ENCODE measurements around the gene TESK2.

Gene TESK2

DNA sequence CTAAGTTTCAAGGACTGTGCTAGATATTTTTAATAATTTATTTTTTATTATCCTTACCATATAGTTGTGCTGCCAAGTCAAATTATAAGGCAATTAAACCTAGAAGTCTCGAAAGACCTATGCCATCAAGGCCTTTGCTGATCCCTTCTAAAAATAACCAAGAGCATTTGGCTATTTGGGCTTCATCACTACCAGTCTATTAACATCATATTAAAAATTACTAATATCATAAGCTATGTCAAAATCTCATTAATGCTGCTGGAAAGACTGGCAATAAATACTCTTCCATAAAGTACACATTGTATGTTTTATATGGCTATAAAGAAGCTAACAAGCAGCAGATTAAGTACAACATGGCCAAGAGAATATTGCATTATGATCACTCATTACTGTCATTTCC is 107.8 kb downstream of the TESK2 start:
- Histone ChIP-seq H3K27ac (no peak overlapping the region), H3K9me3 (no peaks in the 10 kb centered on the region), H3K4me3 (no peak overlapping the region), H3K27me3 (no peaks in the 10 kb centered on the region), H3K36me3 (no peaks in the 10 kb centered on the region), H4K20me1 (no peaks in the 10 kb centered on the region), H3K9ac (no peak overlapping the region), H3K4me2 (no peak overlapping the region), H3K4me1 (no peaks in the 10 kb centered on the region)
- no peak for TF ChIP-seq Cebpa-rat (IDR thresholded peaks at IDR 0.05)

DNA sequence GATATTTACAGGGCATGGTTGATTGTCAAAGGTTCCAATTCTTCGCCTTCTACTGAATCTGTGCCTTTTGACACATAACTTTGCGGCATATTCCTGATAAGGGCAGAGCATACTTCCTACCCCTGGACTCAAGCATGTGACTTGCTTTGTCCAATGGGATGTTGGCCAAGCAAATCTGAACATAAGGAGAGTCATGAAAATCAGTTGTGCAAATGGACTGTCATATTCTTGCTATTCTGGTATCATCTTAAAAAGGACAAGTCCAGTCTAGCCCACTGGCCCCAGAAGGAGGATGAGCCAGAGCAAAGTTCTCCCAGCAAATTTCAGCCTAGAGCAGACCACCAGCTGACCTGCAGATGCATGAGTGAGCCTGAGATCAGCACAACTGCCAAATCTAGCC is 109.7 kb downstream of the TESK2 start:
- Histone ChIP-seq H4K20me1 (no peaks in the 10 kb centered on the region), H3K27ac (no peak overlapping the region)
- TF ChIP-seq Cebpa-rat (IDR thresholded peaks at IDR 0.05) = no peak

GRCh38 chr1:45380730-45381129 is 110.2 kb downstream of the TESK2 start:
- Histone ChIP-seq H3K36me3 (no peaks in the 10 kb centered on the region), H4K20me1 (no peaks in the 10 kb centered on the region), H3K4me1 (no peaks in the 10 kb centered on the region)

More for the DNA sequence above, 109.7 kb downstream of the TESK2 start:
- Histone ChIP-seq H3K4me2 (no peak overlapping the region), H3K9me3 (no peaks in the 10 kb centered on the region), H3K9ac (no peak overlapping the region), H3K4me1 (no peaks in the 10 kb centered on the region), H3K4me3 (no peak overlapping the region), H3K27me3 (no peaks in the 10 kb centered on the region), H3K36me3 (no peaks in the 10 kb centered on the region)

GRCh38 chr1:45380125-45380524 is 110.8 kb downstream of the TESK2 start:
- Histone ChIP-seq H3K36me3 (no peaks in the 10 kb centered on the region), H4K20me1 (no peaks in the 10 kb centered on the region), H3K4me3 (no peak overlapping the region), H3K27me3 (no peaks in the 10 kb centered on the region), H3K9ac (no peak overlapping the region), H3K4me1 (no peaks in the 10 kb centered on the region), H3K4me2 (no peak overlapping the region), H3K27ac (no peak overlapping the region), H3K9me3 (no peaks in the 10 kb centered on the region)
- no peak for TF ChIP-seq Cebpa-rat (IDR thresholded peaks at IDR 0.05)

More at GRCh38 chr1:45380730-45381129, 110.2 kb downstream of the TESK2 start:
- TF ChIP-seq Cebpa-rat (IDR thresholded peaks at IDR 0.05) = no peak
- Histone ChIP-seq H3K9ac (no peak overlapping the region), H3K27ac (no peak overlapping the region), H3K27me3 (no peaks in the 10 kb centered on the region), H3K4me3 (no peak overlapping the region), H3K9me3 (no peaks in the 10 kb centered on the region), H3K4me2 (no peak overlapping the region)

DNA sequence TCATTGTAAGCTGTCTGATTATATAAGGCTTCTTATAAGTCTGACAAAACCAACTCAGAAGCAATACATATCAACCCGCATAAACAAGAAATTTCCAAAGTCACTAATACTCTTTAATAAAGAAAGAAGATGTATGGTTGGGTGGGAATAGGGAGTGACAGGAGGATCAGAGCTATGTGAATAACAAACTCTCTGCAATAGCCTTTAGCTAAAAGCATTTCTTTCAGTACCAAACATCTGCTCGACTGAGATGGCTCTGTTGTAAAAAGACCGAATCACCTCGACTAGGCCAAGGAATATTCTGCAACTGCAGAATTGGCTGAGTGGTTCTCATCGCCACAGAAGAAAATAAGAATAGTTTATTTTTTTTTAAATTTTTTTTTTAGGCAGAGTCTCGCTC is 111.4 kb downstream of the TESK2 start:
- H3K9ac ChIP-seq = no peak overlapping the region
- no peaks in the 10 kb centered on the region for H4K20me1 ChIP-seq
- no peaks in the 10 kb centered on the region for H3K27me3 ChIP-seq
- no peaks in the 10 kb centered on the region for H3K4me1 ChIP-seq
- no peak overlapping the region for H3K4me3 ChIP-seq
- no peaks in the 10 kb centered on the region for H3K36me3 ChIP-seq
- no peak overlapping the region for H3K4me2 ChIP-seq
- no peaks in the 10 kb centered on the region for H3K9me3 ChIP-seq
- H3K27ac ChIP-seq = no peak overlapping the region
- TF ChIP-seq Cebpa-rat (IDR thresholded peaks at IDR 0.05) = no peak

DNA sequence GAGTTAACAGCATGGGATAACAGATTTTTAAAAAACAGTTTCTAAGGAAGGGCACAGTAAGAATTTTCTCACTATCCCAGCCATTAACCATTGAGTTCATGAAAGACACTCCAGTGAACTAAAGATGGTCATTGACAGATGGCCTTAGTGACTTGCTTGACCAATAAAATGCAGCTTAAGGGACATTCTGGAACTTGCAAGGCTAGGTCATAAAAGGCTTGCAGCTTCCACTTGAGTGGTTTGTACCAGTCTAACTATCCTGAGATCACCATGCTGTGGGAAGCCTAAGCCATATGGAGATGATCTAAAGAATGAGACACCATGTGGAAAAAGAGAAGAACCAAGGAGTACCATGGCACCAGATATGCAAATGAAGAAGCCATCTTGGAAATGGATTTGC is 112.8 kb downstream of the TESK2 start:
- H3K36me3 ChIP-seq = no peaks in the 10 kb centered on the region
- no peaks in the 10 kb centered on the region for H4K20me1 ChIP-seq
- no peaks in the 10 kb centered on the region for H3K4me1 ChIP-seq
- H3K4me3 ChIP-seq = no peak overlapping the region
- no peaks in the 10 kb centered on the region for H3K9me3 ChIP-seq
- H3K27ac ChIP-seq = no peak overlapping the region
- H3K9ac ChIP-seq = no peak overlapping the region
- no peak overlapping the region for H3K4me2 ChIP-seq
- no peak for TF ChIP-seq Cebpa-rat (IDR thresholded peaks at IDR 0.05)
- H3K27me3 ChIP-seq = no peaks in the 10 kb centered on the region

- Histone ChIP-seq H3K36me3 (no peaks in the 10 kb centered on the region), H3K9me3 (no peaks in the 10 kb centered on the region), H3K27ac (no peak overlapping the region), H3K27me3 (no peaks in the 10 kb centered on the region), H3K9ac (no peak overlapping the region), H4K20me1 (no peaks in the 10 kb centered on the region), H3K4me1 (no peaks in the 10 kb centered on the region), H3K4me2 (no peak overlapping the region), H3K4me3 (no peak overlapping the region)
- TF ChIP-seq Cebpa-rat (IDR thresholded peaks at IDR 0.05) = no peak
Measured at GRCh38 chr1:45375104-45376090, 115.6 kb downstream of the TESK2 start.

- no peak for TF ChIP-seq Cebpa-rat (IDR thresholded peaks at IDR 0.05)
- no peak overlapping the region for H3K4me2 ChIP-seq
- no peaks in the 10 kb centered on the region for H3K4me1 ChIP-seq
- no peaks in the 10 kb centered on the region for H3K36me3 ChIP-seq
- H3K27ac ChIP-seq = no peak overlapping the region
- no peak overlapping the region for H3K9ac ChIP-seq
- H3K4me3 ChIP-seq = no peak overlapping the region
- no peaks in the 10 kb centered on the region for H4K20me1 ChIP-seq
- no peaks in the 10 kb centered on the region for H3K27me3 ChIP-seq
- no peaks in the 10 kb centered on the region for H3K9me3 ChIP-seq
Measured at GRCh38 chr1:45373573-45373972, 117.4 kb downstream of the TESK2 start.

- H3K4me3 ChIP-seq = no peak overlapping the region
- H3K4me2 ChIP-seq = no peak overlapping the region
- H3K4me1 ChIP-seq = no peaks in the 10 kb centered on the region
- no peaks in the 10 kb centered on the region for H3K9me3 ChIP-seq
- no peaks in the 10 kb centered on the region for H4K20me1 ChIP-seq
- no peaks in the 10 kb centered on the region for H3K36me3 ChIP-seq
- no peak for TF ChIP-seq Cebpa-rat (IDR thresholded peaks at IDR 0.05)
- H3K27ac ChIP-seq = no peak overlapping the region
- no peaks in the 10 kb centered on the region for H3K27me3 ChIP-seq
- no peak overlapping the region for H3K9ac ChIP-seq
Measured at GRCh38 chr1:45370575-45370974, 120.4 kb downstream of the TESK2 start.

DNA sequence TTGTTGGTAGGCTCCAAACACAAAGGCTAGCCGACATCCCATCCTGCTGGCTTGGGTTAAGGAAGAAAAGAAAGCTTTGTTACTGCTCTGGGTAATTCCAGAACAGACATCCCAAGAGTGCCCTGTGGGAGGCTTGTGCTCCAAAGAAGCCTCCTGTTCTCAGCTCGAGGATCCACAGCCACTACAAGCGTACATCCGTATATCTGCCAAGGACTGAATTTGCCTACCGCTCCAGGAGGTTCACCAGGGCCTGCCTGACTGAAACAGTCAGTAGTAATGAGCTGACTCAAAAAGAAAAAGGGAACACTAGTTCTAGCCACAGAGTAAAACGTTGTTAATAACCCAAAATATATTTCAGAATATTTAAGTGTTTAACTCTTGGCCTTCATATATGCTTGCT is 125.9 kb downstream of the TESK2 start:
- Histone ChIP-seq H3K4me1 (peaks cover 12% of the 10 kb centered on the region), H3K9ac (no peak overlapping the region), H3K27ac (no peak overlapping the region), H3K4me2 (no peak overlapping the region), H3K9me3 (no peaks in the 10 kb centered on the region), H3K27me3 (no peaks in the 10 kb centered on the region), H3K36me3 (no peaks in the 10 kb centered on the region), H3K4me3 (no peak overlapping the region), H4K20me1 (no peaks in the 10 kb centered on the region)
- no peak for TF ChIP-seq Cebpa-rat (IDR thresholded peaks at IDR 0.05)
